HepG2 (cell line): ENCODE measurements around the gene MYLK3. TPM values are rescaled to one million over a fixed set of nuclear protein-coding genes. Genes with fewer than 3 reads are reported as not detected.

ENCODE experiments used
- ATAC-seq: fragments of 200-7000 bp; cut with Tn5 transposase; 3 replicates; pipeline ENCODE4 v1.9.1; 2020; ENCODE audit warnings: mild to moderate bottlenecking, moderate library complexity
- BruUV-seq: library from RNA; stranded (reverse); fragments of 400-500 nt; replicated peaks from 2 replicates; lab custom pipeline; 2021; lab: Mats Ljungman, UMichigan
- CTCF ChIA-PET: fragments of 300-600 bp; formaldehyde crosslinking; extraction: SDS; loops from one replicate; lab custom pipeline; 2021; ENCODE audit warnings: low total read pairs, inconsistent platforms, low intra/inter-chr PET ratio; lab: Yijun Ruan, JAX
- POLR2A ChIA-PET: fragments of 350-600 bp; sonication (Branson Sonifier 250); formaldehyde crosslinking; loops from one replicate; lab custom pipeline; 2020; ENCODE audit warnings: antibody characterized with exemption, inconsistent platforms; lab: Yijun Ruan, JAX
- DNase-seq: peaks from one replicate; pipeline ENCODE4 v3.0.0-alpha.2; 2015; ENCODE audit warnings: low spot score
- FAIRE-seq: peaks from 3 replicates; lab custom pipeline; 2011; peaks lifted over from hg19 to GRCh38; lab: Jason Lieb, UNC
- H2AFZ ChIP-seq: one replicate; pipeline ENCODE4 v1.6.1; 2011; ENCODE audit warnings: low read length, inconsistent platforms
- H3K27ac ChIP-seq: fragments of 300-600 bp; 3 replicates; pipeline ENCODE4 v1.8.0; 2011; ENCODE audit warnings: mixed run types, mild to moderate bottlenecking, mixed read lengths, low read length, inconsistent platforms; ENCODE audit not compliant: insufficient read depth; ENCODE audit errors: extremely low read length
- H3K27me3 ChIP-seq, 2 experiments: fragments of 200-600 bp in 1 of 2; 2 replicates in 1 of 2; 3 replicates in 1 of 2; pipeline versions ENCODE4 v1.6.0 to v1.8.0; 2011; ENCODE audit warnings: low read length in 2 of 2, mild to moderate bottlenecking in 2 of 2, moderate library complexity in 2 of 2, inconsistent platforms in 1 of 2; ENCODE audit not compliant: insufficient read depth in 2 of 2, control insufficient read depth in 1 of 2
- H3K36me3 ChIP-seq, 2 experiments: fragments of 200-600 bp in 1 of 2; replicated peaks in 1 of 2; 2 replicates in 1 of 2; 3 replicates in 1 of 2; pipeline versions ENCODE4 v1.5.1 to v1.8.0; 2011; ENCODE audit warnings: low read length in 2 of 2, inconsistent platforms in 1 of 2; ENCODE audit not compliant: insufficient read depth in 2 of 2, control insufficient read depth in 1 of 2
- H3K4me1 ChIP-seq: 2 replicates; pipeline ENCODE4 v1.5.1; 2012; ENCODE audit warnings: low read length, inconsistent platforms; ENCODE audit not compliant: insufficient read depth
- H3K4me2 ChIP-seq: 2 replicates; pipeline ENCODE4 v1.6.0; 2011; ENCODE audit warnings: low read depth, low read length, inconsistent platforms
- H3K4me3 ChIP-seq, 3 experiments: fragments of 200-600 bp in 1 of 3; sonication (generic), shearing (Covaris generic) in 1 of 3; replicated peaks in 1 of 3; 2 replicates each; pipeline ENCODE4 v1.5.1; 2011 to 2016; ENCODE audit warnings: low read length in 3 of 3, inconsistent platforms in 2 of 3, low read depth in 2 of 3, mild to moderate bottlenecking in 2 of 3, control low read depth in 1 of 3, mixed read lengths in 1 of 3; ENCODE audit not compliant: insufficient read depth in 1 of 3
- H3K79me2 ChIP-seq: one replicate; pipeline ENCODE4 v1.6.1; 2011; ENCODE audit warnings: low read length, inconsistent platforms; ENCODE audit not compliant: insufficient read depth
- H3K9ac ChIP-seq: 2 replicates; pipeline ENCODE4 v1.6.0; 2011; ENCODE audit warnings: mild to moderate bottlenecking, low read depth, low read length, inconsistent platforms; ENCODE audit not compliant: insufficient read depth
- H3K9me3 ChIP-seq: 2 replicates; pipeline ENCODE4 v1.5.1; 2012; ENCODE audit warnings: mild to moderate bottlenecking, low read length
- H4K20me1 ChIP-seq: 2 replicates; pipeline ENCODE4 v1.6.0; 2011; ENCODE audit warnings: inconsistent platforms, mild to moderate bottlenecking, low read length, moderate library complexity; ENCODE audit not compliant: insufficient read depth
- CEBPG ChIP-seq: IDR thresholded peaks from 2 replicates; pipeline ENCODE4 v1.6.1; 2016
- FOSL1 ChIP-seq: sonication (generic); formaldehyde crosslinking; IDR thresholded peaks from 2 replicates; pipeline ENCODE4 v1.9.0; 2021; ENCODE audit warnings: missing genetic modification reagents, borderline replicate concordance
- JUND ChIP-seq: sonication (generic); formaldehyde crosslinking; IDR thresholded peaks from 2 replicates; pipeline ENCODE4 v1.8.0; 2022; ENCODE audit warnings: mild to moderate bottlenecking, missing genetic modification reagents
- MEF2D ChIP-seq: sonication (generic); formaldehyde crosslinking; IDR thresholded peaks from 2 replicates; pipeline ENCODE4 v1.5.1; 2020; ENCODE audit warnings: mild to moderate bottlenecking, missing genetic modification reagents
- NAIF1 ChIP-seq: sonication (generic); formaldehyde crosslinking; IDR thresholded peaks from 2 replicates; pipeline ENCODE4 v1.5.0; 2020; ENCODE audit warnings: mild to moderate bottlenecking, missing genetic modification reagents, borderline replicate concordance
- PATZ1 ChIP-seq: sonication (generic); formaldehyde crosslinking; IDR thresholded peaks from 2 replicates; pipeline ENCODE4 v1.4.0; 2020; ENCODE audit warnings: missing genetic modification reagents
- PCBP2 ChIP-seq: fragments of 200-400 bp; formaldehyde crosslinking; optimal IDR thresholded peaks from 2 replicates; pipeline ENCODE3; 2018; ENCODE audit warnings: low read length, low read depth; ENCODE audit not compliant: poor library complexity, severe bottlenecking
- SOX5 ChIP-seq: IDR thresholded peaks from 2 replicates; pipeline ENCODE4 v1.6.1; 2016; ENCODE audit warnings: borderline replicate concordance
- ZBTB39 ChIP-seq: sonication (generic); formaldehyde crosslinking; IDR thresholded peaks from 2 replicates; pipeline ENCODE4 v1.5.0; 2020; ENCODE audit warnings: missing genetic modification reagents
- ZGPAT ChIP-seq: IDR thresholded peaks from 2 replicates; pipeline ENCODE4 v1.6.1; 2016; ENCODE audit warnings: mild to moderate bottlenecking
- ZNF136 ChIP-seq: sonication (generic); formaldehyde crosslinking; IDR thresholded peaks from 2 replicates; pipeline ENCODE4 v1.8.1; 2022; ENCODE audit warnings: low read depth, mild to moderate bottlenecking, moderate library complexity, missing genetic modification reagents
- ZNF770 ChIP-seq: sonication (generic); formaldehyde crosslinking; IDR thresholded peaks from 2 replicates; pipeline ENCODE4 v1.5.0; 2020; ENCODE audit warnings: mild to moderate bottlenecking, missing genetic modification reagents
- ZNF781 ChIP-seq: sonication (generic); formaldehyde crosslinking; IDR thresholded peaks from 2 replicates; pipeline ENCODE4 v1.5.1; 2020; ENCODE audit warnings: borderline replicate concordance, mild to moderate bottlenecking, missing genetic modification reagents; ENCODE audit errors: not compliant biosample characterization
- ZSCAN22 ChIP-seq: sonication (generic); formaldehyde crosslinking; IDR thresholded peaks from 2 replicates; pipeline ENCODE4 v1.4.0; 2020; ENCODE audit warnings: mild to moderate bottlenecking, missing genetic modification reagents
- WGBS: methylation state at CpG from one replicate; pipeline ENCODE4 v1.1.6; 2017; ENCODE audit warnings: low lambda C conversion rate; 5-methylcytosine and 5-hydroxymethylcytosine counted together
- in situ Hi-C: cut with HindIII; loops from 2 replicates; pipeline ENCODE4 v1.10.0; 2017; ENCODE audit warnings: low pct_unique_long_range_greater_than_20kb; ENCODE audit not compliant: extremely low pct_ligation_motif_present
- intact Hi-C: fragments of 100-400 bp; cut with micrococcal nuclease; formaldehyde crosslinking; loops from one replicate; pipeline ENCODE4 v1.10.0; 2022; ENCODE audit not compliant: unreplicated experiment
- polyA plus RNA-seq, 8 experiments: library from polyadenylated mRNA; depleted of rRNA in 3 of 8; stranded (reverse) in 7 of 8; unstranded in 1 of 8; fragments of >200 nt; fragmentation: Illumina TruSeq in 4 of 8; extraction: Trizol in 4 of 8; gene quantifications; 2 replicates each; pipeline versions ENCODE4 v1.2.1 to v1.2.3, GENCODE V29; 2011 to 2016; ENCODE audit warnings: low read depth in 4 of 8, missing spikeins in 1 of 8, mixed read lengths in 1 of 8; ENCODE audit not compliant: insufficient read depth in 1 of 8
- total RNA-seq, 5 experiments: library from RNA; depleted of rRNA; stranded (reverse); fragments of >200 nt; fragmentation: Illumina TruSeq; extraction: Trizol; gene quantifications; 2 replicates each; pipeline ENCODE4 v1.2.3, GENCODE V29; 2016; ENCODE audit warnings: low read depth in 1 of 5

Gene MYLK3
- total and polyA plus RNA-seq, 2 of the 13 experiments (the other 11 are each of a cell fraction or from before 2014, with no cell fraction given): 0.04 to 0.18 TPM

- H3K9me3 ChIP-seq: no peaks in the 10 kb centered on the region
- in situ Hi-C loops (no loop called here), intact Hi-C loops (loop anchor here (5.0 kb wide), 1 partner anchor 38 kb away; no protein-coding TSS in a partner anchor)
- no peaks in the 10 kb centered on the region for H3K36me3 ChIP-seq
- ATAC-seq: peak; percentile 2; the same call in 2 of the 3 replicates
- H3K4me1 ChIP-seq: peaks cover 47% of the 10 kb centered on the region
- no TSS peak for BruUV-seq
- no peaks in the 10 kb centered on the region; a peak in 2 of 5 replicates for H3K27me3 ChIP-seq
- DNase-seq: no peak
- 48% methylated on average over 20 of the region's 20 CpGs for WGBS
- H3K79me2 ChIP-seq: no peaks in the 10 kb centered on the region
- no peaks in the 10 kb centered on the region for H4K20me1 ChIP-seq
- no peak overlapping the region for H3K27ac ChIP-seq
- peak overlapping the region in 2 of 3 experiments; percentile 10 to 67; a peak in 2 of 6 replicates for H3K4me3 ChIP-seq
- no peak overlapping the region for H2AFZ ChIP-seq
- no peak overlapping the region for H3K9ac ChIP-seq
- POLR2A ChIA-PET: interaction anchor here (0.9 to 2.2 kb wide), 2 partner anchors 41 to 83 kb away, joined by 3 to 10 read pairs; no protein-coding TSS in a partner anchor
- H3K4me2 ChIP-seq: peak overlapping the region; percentile 87
- TF ChIP-seq MEF2D (CRISPR knock-in tag) (peak; percentile 88), ZSCAN22 (CRISPR knock-in tag) (no peak), CEBPG (CRISPR knock-in tag) (no peak), JUND (CRISPR knock-in tag) (no peak), ZBTB39 (CRISPR knock-in tag) (no peak), ZNF781 (CRISPR knock-in tag) (no peak), NAIF1 (no peak), ZNF136 (CRISPR knock-in tag) (0 out of 2 replicates have a peak, but pooled peaks have one; percentile 28), ZNF770 (0 out of 2 replicates have a peak, but pooled peaks have one; percentile 6), PATZ1 (CRISPR knock-in tag) (0 out of 2 replicates have a peak, but pooled peaks have one; percentile 1), FOSL1 (no peak), PCBP2 (no peak), SOX5 (no peak), ZGPAT (CRISPR knock-in tag) (no peak)
- no peak for FAIRE-seq
- CTCF ChIA-PET: no interaction called here
Measured at GRCh38 chr16:46748775-46749705, 896 bp upstream of the MYLK3 start.
